KMS-11 (cell line): ENCODE data around the gene CUL4A.

Source experiments
- H2AFZ ChIP-seq: fragments of 200-600 bp; sonication (generic); 2 replicates; pipeline ENCODE4 v1.6.1; 2016; ENCODE audit warnings: antibody characterized with exemption, mixed run types, low read depth
- H3K27ac ChIP-seq: fragments of 200-600 bp; sonication (generic); 2 replicates; pipeline ENCODE4 v1.6.1; 2016; ENCODE audit warnings: mild to moderate bottlenecking, mixed run types
- H3K27me3 ChIP-seq: fragments of 200-600 bp; sonication (generic); 2 replicates; pipeline ENCODE4 v1.6.1; 2017; ENCODE audit warnings: mild to moderate bottlenecking, low read depth, mixed run types, moderate library complexity; ENCODE audit not compliant: insufficient read depth
- H3K36me3 ChIP-seq: fragments of 200-600 bp; sonication (generic); 2 replicates; pipeline ENCODE4 v1.6.1; 2017; ENCODE audit warnings: mild to moderate bottlenecking, mixed run types; ENCODE audit not compliant: insufficient read depth
- H3K4me1 ChIP-seq: fragments of 200-600 bp; sonication (generic); 2 replicates; pipeline ENCODE4 v1.6.1; 2016; ENCODE audit warnings: mild to moderate bottlenecking, low read depth, mixed run types; ENCODE audit not compliant: poor library complexity, severe bottlenecking
- H3K4me2 ChIP-seq: fragments of 200-600 bp; sonication (generic); 2 replicates; pipeline ENCODE4 v1.7.0; 2016; ENCODE audit warnings: mild to moderate bottlenecking, mixed run types
- H3K4me3 ChIP-seq: fragments of 200-600 bp; sonication (generic); IDR thresholded peaks from 2 replicates; pipeline ENCODE4 v1.6.1; 2017; ENCODE audit warnings: low read depth, low read length, mixed read lengths; ENCODE audit not compliant: insufficient read depth
- H3K79me2 ChIP-seq: fragments of 200-600 bp; sonication (generic); 2 replicates; pipeline ENCODE4 v1.6.1; 2016; ENCODE audit warnings: low read depth, mixed run types; ENCODE audit not compliant: insufficient read depth
- H3K9ac ChIP-seq: fragments of 200-600 bp; sonication (generic); 2 replicates; pipeline ENCODE4 v1.6.1; 2016; ENCODE audit warnings: mild to moderate bottlenecking, mixed run types
- H4K20me1 ChIP-seq: fragments of 200-600 bp; sonication (generic); 2 replicates; pipeline ENCODE4 v1.6.1; 2016; ENCODE audit warnings: mild to moderate bottlenecking, mixed run types; ENCODE audit not compliant: insufficient read depth
- TF ChIP-seq, protein P1 (sequence below): fragments of 200-600 bp; sonication (generic); conservative IDR thresholded peaks from 2 replicates; pipeline ENCODE4 v1.6.1; 2017; ENCODE audit warnings: low read depth, mild to moderate bottlenecking, antibody characterized with exemption, low read length, moderate library complexity, mixed read lengths

Gene CUL4A

DNA sequence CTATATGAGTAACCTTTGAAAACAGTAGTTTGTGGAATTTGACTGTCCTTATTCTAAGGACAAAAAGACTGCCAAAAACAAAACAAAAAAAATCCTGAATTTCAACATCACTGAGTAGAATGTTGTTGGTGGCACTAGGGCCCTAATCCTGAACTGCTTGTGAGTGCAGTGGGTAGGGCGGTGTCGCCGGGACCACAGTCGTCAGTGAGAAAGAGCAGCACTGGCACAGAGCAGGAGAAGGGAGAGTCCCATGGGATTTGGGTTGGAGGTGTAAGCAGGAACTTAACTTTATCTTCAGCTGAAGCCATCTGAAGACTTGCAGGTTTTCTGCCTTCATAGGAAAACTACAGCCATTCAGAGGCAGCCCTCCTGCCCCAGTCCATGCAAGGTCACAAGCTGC lies 6.5 kb upstream of the CUL4A start:
- no peak overlapping the region for H3K4me2 ChIP-seq
- TF ChIP-seq, protein P1, sequence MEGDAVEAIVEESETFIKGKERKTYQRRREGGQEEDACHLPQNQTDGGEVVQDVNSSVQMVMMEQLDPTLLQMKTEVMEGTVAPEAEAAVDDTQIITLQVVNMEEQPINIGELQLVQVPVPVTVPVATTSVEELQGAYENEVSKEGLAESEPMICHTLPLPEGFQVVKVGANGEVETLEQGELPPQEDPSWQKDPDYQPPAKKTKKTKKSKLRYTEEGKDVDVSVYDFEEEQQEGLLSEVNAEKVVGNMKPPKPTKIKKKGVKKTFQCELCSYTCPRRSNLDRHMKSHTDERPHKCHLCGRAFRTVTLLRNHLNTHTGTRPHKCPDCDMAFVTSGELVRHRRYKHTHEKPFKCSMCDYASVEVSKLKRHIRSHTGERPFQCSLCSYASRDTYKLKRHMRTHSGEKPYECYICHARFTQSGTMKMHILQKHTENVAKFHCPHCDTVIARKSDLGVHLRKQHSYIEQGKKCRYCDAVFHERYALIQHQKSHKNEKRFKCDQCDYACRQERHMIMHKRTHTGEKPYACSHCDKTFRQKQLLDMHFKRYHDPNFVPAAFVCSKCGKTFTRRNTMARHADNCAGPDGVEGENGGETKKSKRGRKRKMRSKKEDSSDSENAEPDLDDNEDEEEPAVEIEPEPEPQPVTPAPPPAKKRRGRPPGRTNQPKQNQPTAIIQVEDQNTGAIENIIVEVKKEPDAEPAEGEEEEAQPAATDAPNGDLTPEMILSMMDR = no peak
- H3K27ac ChIP-seq = no peak overlapping the region
- H3K79me2 ChIP-seq = peaks cover 58% of the 10 kb centered on the region
- H3K9ac ChIP-seq = no peak overlapping the region
- no peak overlapping the region for H2AFZ ChIP-seq
- no peaks in the 10 kb centered on the region for H3K36me3 ChIP-seq
- no peaks in the 10 kb centered on the region for H4K20me1 ChIP-seq
- no peaks in the 10 kb centered on the region for H3K27me3 ChIP-seq
- no peak overlapping the region for H3K4me3 ChIP-seq
- H3K4me1 ChIP-seq = peaks cover 25% of the 10 kb centered on the region

DNA sequence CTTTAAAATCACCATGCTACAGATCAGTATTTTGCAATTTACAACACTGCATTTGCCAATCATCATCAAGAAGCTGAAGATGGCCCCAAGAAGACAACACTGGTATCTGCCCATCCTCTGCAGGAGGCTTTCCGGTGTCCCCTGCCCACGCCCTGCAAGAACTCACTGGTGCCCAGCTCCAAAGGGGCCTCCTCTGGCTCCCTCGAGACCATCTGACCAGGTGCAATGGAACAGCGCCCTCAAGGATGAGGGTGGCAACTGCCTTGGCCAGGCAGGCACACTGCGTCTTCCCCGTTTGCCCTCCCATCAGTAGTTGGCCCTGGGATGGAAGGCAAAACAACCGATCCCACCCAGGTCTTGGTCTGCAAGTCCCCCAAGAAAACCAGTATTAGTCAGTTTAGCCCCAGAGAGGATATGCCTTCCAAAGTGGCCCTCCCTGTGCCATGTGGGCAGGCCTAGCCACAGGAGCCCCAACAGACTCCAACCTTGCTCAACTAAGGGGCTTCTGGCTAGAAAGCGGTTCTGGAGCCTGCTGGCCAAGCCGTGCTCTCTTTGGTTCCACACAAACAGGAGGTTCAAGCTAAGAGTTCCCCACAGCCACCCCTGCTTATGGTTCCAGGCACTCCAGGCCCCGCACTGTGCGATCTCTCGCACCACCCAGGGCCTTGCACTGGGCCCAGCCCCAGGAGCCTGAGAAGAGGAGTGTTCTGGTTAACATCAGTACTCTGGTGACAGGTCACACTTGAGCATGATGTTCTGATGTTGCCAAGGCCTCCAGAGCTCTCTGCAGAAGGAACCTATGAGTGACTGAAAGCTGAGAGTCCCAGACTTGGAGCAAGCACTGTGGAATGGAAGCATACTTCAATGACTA lies 5.7 kb upstream of the CUL4A start:
- H3K27ac ChIP-seq = no peak overlapping the region
- no peak overlapping the region for H3K9ac ChIP-seq
- no peaks in the 10 kb centered on the region for H4K20me1 ChIP-seq
- no peaks in the 10 kb centered on the region for H3K36me3 ChIP-seq
- peaks cover 61% of the 10 kb centered on the region for H3K79me2 ChIP-seq
- no peak overlapping the region for H3K4me2 ChIP-seq
- H3K4me3 ChIP-seq = no peak overlapping the region
- peaks cover 25% of the 10 kb centered on the region for H3K4me1 ChIP-seq
- no peak overlapping the region for H2AFZ ChIP-seq
- TF ChIP-seq, protein P1 = no peak
- H3K27me3 ChIP-seq = no peaks in the 10 kb centered on the region

DNA sequence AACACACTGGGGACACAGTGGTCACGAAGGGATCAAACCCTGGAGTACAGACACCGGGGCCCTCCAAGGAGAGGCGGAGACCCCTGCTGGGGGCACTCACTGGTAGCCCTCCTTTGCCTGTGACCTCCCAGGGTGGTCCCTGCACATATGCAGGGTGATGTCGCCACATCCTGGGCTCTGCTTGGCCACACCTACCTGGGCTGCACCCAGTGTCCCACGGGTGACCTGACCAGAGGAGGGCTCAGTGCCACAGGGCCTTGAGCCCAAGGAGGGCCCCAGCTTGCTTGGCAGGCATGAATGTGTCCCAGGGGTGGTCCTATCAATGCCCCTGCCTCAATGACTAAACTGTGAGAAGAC lies 5.1 kb upstream of the CUL4A start:
- peaks cover 61% of the 10 kb centered on the region for H3K79me2 ChIP-seq
- TF ChIP-seq, protein P1 = no peak
- no peaks in the 10 kb centered on the region for H4K20me1 ChIP-seq

DNA sequence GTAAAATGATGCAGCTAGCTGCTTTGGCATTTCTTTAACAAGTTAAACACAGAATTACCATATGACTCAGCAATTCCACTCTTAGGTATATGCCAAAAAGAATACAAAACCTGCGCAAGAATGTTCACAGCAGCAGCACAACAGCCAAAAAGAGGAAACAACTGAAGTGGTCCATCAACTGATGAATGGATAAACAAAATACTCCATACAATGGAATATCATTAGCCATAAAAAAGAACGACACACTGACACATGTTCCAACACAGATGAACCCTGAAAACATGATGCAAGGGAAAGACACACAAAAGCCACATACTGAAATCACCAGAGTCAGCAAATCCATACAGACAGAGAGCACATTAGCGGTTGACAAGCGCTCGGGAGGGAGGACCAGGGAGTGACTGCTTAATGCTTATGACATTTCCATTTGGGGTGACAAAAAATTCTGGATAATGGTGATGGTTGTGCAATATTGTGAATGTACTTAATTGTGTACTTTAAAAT lies 3.9 kb upstream of the CUL4A start:
- Histone ChIP-seq H3K79me2 (peaks cover 65% of the 10 kb centered on the region), H3K9ac (no peak overlapping the region), H3K27ac (no peak overlapping the region), H3K36me3 (no peaks in the 10 kb centered on the region), H3K4me3 (no peak overlapping the region), H3K4me1 (peaks cover 25% of the 10 kb centered on the region), H4K20me1 (no peaks in the 10 kb centered on the region), H2AFZ (no peak overlapping the region), H3K27me3 (no peaks in the 10 kb centered on the region), H3K4me2 (peak overlapping the region; percentile 15; the same call in 1 of the 2 replicates)
- TF ChIP-seq, protein P1 = no peak

More for the DNA sequence above, 5.1 kb upstream of the CUL4A start:
- Histone ChIP-seq H2AFZ (no peak overlapping the region), H3K27ac (no peak overlapping the region), H3K27me3 (no peaks in the 10 kb centered on the region), H3K4me2 (no peak overlapping the region), H3K4me3 (no peak overlapping the region), H3K9ac (no peak overlapping the region), H3K4me1 (peaks cover 25% of the 10 kb centered on the region), H3K36me3 (no peaks in the 10 kb centered on the region)
